GM19397 (cell line): Measurements from ENCODE around the gene PSKH1.
"Not testable (repeated sequence)": the region's sequence is repeated elsewhere in the genome, so short reads cannot be mapped to it uniquely, and the experiment has no call there.

Experiments used
- ATAC-seq: cut with Tn5 transposase; IDR thresholded peaks from one replicate; pipeline ENCODE4 v1.9.1; 2021; ENCODE audit warnings: mild to moderate bottlenecking, moderate library complexity; ENCODE audit not compliant: unreplicated experiment

PSKH1 gene

DNA sequence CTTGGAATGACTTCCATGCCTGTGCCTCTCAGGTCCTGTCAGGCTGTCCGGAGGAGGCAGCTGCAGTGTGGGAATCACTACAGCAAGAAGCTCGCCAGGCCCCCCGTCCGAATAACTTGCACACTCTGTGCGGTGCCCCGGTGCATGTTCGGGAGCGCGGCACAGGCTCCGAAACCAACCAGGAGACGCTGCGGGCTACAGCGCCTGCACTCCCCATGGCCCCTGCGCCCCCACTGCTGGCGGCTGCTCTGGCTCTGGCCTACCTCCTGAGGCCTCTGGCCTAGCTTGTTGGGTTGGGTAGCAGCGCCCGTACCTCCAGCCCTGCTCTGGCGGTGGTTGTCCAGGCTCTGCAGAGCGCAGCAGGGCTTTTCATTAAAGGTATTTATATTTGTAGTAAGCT lies 7.1 kb upstream of the PSKH1 start:
- ATAC-seq, result no peak

DNA sequence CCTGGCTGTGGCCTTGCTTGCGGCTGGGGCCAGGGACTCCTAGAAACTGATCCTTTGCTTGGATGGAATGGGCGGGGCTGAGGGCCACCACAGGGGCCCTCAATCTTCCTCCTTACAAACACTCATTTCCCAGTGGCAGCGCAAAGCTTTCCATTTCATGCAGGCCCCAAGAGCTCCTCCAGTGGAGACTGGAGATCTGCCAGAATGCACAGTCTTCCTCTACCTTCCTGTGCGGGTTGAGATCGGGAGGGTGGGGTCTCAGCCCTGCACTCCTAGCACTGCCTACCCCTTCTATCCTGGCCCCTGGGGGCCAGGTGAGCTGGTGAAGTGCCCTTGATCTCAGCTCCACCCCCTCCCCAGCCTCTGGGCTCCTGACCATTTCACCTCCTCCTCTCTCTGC lies 6.7 kb upstream of the PSKH1 start:
- ATAC-seq, result no peak

DNA sequence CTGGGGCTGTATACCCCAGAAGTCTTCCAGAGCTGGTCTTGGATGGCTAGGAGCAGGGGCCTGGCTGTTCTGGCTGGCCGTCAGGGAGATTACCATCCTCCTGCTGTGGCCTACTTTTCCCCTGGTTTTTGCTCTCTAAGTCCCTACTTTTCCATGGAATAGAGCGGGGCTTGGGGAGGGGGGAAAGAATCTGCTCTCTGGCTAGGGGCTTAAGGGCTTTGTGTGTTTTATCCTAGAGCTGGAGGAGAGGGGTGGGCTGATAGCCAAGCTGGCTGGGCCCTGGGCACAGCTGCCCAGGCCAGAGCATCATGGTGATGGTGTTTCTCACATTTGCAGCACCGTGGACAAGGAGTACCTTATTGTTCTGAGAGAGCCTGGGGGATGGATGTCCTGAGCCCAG lies 4.7 kb upstream of the PSKH1 start:
- no peak for ATAC-seq

DNA sequence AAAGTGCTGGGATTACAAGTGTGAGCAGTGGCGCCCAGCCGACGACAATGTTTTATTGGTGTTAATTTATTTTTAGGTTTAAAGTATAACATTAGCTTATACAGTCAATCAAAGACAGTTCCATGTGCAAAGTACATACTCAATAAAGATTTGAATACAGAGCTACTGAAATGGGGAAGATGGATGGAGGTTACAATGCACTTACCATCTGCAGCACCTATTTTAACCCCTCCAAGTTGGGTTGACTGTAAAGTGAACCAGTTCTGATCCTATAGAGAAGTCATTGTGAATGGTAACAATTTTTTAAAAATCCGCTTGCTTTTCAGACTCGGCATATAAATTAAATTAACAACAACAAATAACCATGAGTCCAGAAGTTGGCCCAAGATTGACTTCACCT lies 679 bp upstream of the PSKH1 start:
- ATAC-seq, result no peak

DNA sequence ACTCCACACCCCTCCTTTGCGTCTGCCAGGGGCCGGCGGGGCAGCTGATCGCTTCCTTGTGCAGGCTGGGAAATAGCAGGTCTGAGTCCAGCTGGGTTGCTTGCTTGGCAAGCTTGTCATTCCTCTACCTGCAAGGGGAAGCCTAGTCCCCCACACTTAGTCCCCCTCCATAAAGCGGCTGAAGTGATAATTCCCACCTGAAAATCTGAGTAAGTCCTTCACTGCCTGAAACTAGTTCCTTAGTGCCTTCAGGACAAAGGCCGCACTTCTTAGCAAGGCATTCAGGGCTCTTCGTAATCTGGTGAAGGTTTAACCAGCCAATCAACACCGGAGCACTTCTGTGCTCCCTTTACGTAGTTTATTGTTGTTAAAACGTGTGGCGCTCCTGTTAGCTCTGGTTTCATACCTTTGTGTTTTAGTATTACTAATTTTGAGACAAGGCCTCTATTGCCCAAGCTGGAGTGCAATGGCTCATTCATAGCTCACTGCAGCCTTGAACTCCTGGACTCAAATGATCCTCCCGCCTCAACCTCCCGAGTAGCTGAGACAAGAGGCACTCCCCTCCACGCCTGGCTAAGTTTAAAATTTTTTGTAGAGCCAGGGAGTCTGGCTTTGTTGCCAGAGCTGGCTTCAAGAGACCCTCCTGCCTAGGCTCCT lies 817 bp downstream of the PSKH1 start:
- ATAC-seq, result no peak

DNA sequence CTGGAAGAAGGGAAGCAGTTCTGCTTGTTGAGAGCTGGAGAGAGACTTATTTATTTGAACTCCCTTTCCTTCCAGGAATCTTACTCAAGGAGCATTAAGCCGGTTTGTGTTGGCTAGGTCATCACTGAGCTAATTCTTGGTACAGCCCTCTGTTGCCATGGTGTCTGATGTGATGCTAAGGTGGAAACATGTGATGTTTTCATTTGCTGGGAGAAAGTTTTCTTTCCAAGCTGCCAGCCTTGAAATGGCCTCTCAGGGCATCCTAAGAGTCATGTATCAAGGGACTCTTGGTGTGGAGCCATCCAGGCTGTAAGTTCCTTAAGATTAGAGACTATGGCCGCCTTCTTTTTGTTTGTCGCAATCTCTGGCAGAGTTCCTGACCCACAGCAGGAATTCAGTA lies 4.2 kb downstream of the PSKH1 start:
- ATAC-seq, result no peak

DNA sequence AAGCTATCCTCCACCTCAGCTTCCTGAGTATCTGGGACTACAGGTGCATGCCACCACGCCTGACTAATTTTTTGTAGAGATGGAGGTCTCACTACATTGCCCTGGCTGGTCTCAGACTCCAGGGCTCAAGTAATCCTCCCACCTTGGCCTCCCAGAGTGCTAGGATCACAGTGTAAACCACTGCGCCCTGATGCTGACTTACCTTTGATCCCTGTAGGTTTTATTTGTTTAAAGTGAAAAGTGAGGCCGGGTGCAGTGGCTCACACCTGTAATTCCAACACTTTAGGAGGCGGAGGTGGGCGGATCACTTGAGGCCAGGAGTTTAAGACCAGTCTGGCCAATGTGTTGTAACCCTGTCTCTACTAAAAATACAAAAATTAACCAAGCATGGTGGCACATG lies 8.7 kb downstream of the PSKH1 start:
- ATAC-seq, result no peak

DNA sequence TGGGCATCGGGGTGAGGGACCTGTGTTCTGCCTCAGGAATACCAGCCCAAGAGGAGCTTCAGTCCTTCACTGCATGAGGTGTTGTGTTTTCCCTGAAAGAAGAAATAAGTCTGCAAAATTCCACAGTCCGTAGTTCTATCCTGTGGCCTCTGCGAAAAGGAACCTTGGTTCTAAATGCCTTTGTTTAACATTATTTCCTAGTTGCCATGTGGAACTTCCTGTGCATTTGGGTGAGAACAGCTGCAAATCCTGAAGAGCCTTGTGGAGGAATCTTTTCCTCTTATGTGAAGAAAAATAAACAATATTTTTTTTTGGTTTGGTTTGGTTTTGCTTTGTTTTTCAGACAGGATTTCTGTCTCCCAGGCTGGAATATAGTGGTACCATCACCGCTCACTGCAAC lies 9.8 kb downstream of the PSKH1 start:
- ATAC-seq, result no peak

DNA sequence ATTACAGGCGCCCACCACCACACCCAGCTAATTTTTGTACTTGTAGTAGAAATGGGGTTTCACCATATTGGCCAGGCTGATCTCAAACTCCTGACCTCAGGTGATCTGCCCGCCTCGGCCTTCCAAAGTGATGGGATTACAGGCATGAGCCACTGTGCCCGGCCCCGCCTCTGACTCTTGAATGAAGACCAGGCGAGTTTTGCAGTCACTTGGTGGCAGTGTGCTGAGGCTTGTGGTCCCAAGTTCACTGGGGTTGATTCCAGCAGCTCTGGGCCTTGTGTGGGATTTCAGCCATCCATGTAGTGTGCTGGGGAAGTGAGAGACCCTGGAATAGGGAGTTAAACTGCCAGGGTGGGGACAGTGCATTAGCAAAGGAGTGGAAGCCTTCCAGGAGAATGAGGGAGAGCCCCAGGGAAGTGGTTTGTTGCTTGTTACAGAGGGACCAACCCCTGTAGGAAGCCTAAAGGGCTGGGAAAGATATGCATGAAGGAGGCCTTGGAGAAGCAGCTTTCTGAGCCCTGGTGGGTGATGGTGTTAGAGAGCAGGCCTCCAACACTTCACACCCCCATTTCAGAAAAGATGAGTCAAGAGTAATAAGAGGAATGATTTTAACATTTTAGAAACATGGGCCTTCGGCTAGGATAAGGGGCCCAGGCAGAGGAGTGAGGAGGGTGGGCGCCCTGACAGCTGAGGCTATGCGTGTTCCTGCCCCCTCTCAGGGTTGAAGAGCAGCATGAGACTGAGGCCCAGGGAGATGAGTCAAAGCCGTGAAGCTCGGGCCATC lies 14.5 kb downstream of the PSKH1 start:
- no peak for ATAC-seq

DNA sequence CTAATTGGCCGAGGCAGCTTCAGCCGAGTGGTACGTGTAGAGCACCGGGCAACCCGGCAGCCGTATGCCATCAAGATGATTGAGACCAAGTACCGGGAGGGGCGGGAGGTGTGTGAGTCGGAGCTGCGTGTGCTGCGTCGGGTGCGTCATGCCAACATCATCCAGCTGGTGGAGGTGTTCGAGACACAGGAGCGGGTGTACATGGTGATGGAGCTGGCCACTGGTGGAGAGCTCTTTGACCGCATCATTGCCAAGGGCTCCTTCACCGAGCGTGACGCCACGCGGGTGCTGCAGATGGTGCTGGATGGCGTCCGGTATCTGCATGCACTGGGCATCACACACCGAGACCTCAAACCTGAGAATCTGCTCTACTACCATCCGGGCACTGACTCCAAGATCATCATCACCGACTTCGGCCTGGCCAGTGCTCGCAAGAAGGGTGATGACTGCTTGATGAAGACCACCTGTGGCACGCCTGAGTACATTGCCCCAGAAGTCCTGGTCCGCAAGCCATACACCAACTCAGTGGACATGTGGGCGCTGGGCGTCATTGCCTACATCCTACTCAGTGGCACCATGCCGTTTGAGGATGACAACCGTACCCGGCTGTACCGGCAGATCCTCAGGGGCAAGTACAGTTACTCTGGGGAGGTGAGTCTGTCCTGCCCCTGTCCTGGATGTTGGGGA lies 16.1 kb downstream of the PSKH1 start:
- no peak for ATAC-seq

DNA sequence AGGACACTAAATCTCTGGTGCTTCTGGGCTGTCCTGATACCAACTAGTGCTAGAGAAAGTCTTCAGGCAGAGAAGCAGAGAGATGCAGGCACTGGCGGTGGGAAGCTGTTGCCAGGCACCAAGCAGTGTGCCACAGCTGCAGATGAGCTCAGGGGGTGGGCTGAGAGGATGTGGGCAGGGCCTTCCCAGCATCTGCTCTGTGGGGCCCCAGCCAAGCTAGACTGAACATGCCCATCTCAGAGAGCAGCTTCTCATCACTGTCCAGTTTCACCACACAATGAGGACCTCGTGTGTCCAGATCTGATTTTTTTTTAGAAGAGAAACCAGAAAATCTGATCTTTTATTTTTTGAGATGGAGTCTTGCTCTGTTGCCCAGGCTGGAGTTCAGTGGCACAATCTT lies 17.1 kb downstream of the PSKH1 start:
- ATAC-seq, result no peak

DNA sequence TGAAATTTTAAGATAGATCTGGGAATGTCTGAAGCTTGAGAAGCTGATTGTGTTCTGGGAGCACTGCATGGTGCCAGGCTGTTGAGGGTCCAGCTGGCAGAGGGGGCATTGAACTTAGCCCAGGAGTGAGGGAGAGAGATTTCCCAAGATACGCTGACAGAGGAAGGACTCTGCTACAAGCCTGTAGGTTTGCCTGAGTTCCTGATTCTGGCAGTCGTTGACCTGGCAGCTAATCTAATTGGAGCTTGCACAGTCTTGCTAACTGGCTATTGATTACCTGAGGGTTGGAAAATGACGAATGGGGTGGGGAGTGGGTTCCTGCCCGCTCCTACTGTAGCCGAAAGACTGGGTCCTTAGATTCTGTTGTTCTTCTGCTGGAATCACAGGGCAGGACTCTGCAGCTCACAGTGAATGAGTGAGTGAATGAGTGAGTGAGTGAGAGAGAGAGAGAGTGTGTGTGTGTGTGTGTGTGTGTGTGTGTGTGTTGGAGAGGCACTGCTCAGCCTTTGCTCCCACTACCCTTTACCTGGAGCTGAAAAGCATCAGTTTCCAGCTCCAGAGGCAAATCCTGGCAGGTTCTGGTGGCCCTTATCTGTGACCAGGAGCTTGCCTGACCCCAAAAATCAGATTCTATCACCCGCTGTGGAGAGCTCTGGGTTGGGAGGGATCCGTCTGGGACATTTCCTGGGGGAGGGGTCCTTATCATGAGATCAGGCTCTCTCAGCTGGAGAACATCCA lies 21.9 kb downstream of the PSKH1 start:
- ATAC-seq, result no peak

DNA sequence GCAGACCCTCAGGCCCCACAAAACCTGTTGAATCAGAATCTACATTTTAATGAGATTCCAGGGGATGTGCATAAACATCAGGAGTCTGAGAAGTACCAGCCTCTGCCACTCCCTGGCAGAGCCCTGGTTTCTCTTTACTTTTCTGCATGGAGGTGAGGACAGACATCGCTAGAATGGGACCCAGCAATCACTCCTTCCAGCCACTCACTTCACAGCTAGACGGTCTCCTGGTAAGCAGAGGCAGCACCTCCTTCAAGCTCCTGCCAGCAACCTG lies 22.4 kb downstream of the PSKH1 start:
- ATAC-seq, result not testable (repeated sequence)

DNA sequence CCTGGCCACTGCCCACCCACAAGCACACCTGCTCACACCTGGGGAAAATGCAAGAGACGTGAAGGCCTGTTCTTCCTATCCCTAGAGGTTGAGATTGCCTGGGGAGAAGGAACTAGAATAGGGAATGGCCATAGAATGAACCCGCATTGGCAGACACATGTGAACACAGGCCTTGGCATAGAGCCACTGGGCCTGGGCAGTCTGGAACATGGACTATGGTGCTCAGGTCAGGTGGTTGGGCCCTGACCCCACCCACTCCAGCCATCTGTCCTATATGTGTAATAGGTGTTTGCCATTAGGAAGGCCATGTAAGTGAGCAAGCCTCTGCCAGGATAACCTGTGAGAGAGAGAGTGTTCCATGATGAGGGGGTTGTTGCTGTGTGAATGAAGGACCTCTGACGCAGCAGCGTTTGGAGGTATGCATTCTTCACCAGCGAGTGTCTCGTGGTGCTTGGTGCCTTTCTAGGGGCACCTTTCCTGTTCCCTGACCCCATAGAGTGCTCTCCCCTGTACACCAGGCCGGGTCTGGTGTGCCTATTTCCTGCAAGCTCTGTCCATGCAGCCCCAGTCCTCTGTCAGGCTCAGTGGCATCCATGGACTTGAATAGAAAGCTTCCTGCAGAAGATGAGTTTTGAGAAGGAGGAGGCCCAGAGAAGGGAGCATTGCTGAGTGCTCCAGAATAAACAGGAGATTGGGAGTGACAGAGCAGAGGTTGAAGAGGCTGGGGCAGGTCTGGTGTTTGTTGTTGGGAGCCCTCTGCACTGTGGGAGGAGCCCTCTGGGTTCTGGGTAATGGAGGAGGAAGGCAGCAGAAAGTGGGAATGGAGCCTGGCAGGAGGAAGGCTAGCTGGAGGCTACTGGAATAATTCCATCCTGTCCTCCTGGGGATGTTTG lies 23.0 kb downstream of the PSKH1 start:
- no peak for ATAC-seq

DNA sequence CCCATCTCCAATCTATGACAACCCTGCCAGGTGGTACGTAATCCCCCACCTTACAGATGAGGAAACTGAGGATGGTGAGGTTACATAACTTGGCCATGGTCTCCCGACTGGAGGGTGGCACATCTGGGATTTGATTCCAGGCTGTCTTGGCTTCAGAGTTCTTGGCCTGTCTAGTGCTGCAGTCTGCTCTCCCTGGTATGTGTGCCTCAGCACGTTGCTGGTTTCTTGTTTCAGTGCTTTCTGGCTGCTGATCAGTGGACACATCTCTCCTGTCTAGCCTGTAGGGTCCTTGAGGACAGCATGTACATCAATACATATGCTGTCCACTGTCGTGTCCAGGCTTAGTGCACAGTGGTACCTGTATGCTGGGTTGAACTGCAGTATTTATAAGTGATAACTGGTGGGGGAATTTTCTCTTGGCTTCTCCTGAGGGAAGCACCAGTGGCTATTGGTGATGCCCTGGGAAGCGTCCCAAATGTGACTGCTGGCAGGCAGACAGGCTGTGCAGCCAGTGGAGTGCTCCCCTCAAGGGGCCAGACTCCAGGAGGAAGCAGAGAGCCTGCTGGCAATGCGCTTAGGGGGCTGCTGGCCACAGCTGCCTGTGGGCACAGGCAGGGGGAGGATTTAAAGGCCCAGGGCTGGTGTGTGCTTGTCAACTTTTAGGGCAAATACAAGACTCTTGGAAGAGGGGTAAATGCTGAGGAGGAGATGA lies 24.2 kb downstream of the PSKH1 start:
- ATAC-seq, result no peak

DNA sequence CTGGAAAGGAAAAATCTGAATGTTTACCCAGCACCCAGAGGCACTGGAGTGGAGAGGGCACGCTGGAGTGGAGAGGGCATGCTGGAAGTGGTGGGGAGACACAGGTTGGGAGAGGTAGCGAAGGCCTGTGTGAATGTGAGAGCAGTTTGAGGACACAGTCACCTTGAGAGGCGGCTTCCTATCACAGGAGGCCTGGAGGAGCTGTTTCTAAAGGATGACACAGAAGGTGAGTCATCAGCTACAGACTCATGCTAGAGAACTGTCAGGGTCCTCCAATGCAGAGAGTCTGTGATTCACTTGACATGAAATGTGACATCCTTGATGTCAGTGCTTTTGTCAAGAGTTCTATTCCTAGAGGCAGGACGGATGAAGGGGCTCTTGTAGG lies 24.8 kb downstream of the PSKH1 start:
- ATAC-seq, result no peak

DNA sequence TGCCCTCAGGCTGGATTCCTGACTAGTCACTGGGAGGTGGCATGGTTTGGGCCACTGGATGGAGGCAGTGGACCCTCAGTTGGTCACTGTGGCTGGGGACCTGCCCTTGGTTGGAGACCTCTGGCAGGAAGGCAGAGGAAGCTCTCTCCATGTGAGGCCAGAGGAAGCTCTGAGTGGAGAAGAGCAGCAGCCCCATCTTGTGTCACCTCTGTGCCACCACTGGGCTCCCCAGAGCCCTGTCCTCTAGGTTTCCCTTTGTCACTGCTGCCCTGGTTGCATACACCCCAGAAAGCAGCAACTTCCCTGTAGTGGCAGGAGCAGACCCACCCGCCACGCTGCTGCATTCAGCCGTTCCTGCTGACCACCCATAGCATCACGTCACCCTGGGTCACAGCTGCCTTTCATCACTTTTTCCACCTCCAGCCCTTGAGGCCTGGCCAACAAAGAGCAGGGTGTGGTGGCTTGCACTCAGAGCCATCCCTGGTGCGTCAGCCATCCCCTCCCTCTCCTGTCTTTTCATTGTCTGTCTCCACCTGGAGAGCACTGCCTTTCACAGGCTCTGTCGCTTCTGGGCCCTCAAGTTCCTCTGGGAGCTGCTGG lies 26.7 kb downstream of the PSKH1 start:
- ATAC-seq, result no peak

DNA sequence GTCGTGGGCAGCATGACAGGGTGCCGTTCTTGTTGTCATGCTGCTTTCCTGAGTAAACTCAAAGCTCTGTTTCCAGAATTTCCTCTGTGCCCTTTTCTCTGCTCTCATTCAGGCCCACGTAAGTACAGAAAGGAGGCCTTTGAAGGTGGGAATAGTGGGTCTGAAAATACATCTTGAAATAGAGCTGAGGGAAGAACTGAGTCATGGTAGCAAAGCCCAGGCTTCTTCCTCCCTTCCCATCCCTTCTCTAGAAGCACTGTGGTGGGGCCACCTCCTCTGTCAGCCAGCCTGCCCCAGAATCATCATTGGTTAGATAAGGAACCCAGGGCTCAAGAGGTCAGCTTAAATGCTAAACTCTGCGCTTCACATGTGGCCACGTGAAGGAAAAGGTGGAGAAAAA lies 29.2 kb downstream of the PSKH1 start:
- ATAC-seq, result no peak

DNA sequence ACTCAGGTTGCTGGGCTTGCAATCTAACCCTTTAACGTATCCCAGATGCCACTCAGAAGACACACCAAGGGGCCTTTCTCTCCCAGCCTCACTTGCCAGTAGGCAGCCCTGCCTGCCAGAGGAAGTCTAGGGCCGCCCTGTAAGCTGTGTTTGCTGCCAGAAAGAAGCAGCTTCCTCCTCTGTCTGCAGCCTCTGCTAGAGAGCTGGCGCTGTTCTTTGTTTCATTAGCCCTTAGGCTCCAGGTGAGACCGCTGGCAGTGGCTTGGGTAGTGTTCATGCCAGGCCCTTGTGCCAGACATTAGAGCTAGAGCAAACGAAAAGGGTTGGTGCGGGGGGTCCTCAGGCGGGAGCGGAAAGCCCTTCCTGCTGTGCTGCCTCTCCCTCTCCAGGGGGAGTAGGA lies 29.7 kb downstream of the PSKH1 start:
- no peak for ATAC-seq
